Hepatocyte (in vitro differentiated cells): Measurements from ENCODE around the gene VEPH1. TPM values are rescaled to one million over a fixed set of nuclear protein-coding genes. Genes with fewer than 3 reads are reported as not detected.

Experiments used
- DNase-seq: peaks from one replicate; pipeline ENCODE4 v3.0.0-alpha.2; 2016; ENCODE audit warnings: low spot score
- H2AFZ ChIP-seq: fragments of 200-600 bp; sonication (generic); 2 replicates; pipeline ENCODE4 v1.6.0; 2016; ENCODE audit warnings: antibody characterized with exemption, mild to moderate bottlenecking
- H3K27ac ChIP-seq: fragments of 200-600 bp; sonication (generic); 2 replicates; pipeline ENCODE4 v1.5.1; 2016; ENCODE audit warnings: mild to moderate bottlenecking
- H3K27me3 ChIP-seq: fragments of 200-600 bp; sonication (generic); 2 replicates; pipeline ENCODE4 v1.6.1; 2016
- H3K36me3 ChIP-seq: fragments of 200-600 bp; sonication (generic); replicated peaks from 2 replicates; pipeline ENCODE4 v1.5.1; 2016; ENCODE audit warnings: low read depth; ENCODE audit not compliant: insufficient read depth
- H3K4me1 ChIP-seq: fragments of 200-600 bp; sonication (generic); 2 replicates; pipeline ENCODE4 v1.5.1; 2016; ENCODE audit warnings: mild to moderate bottlenecking, moderate library complexity; ENCODE audit not compliant: insufficient read depth
- H3K4me2 ChIP-seq: fragments of 200-600 bp; sonication (generic); 2 replicates; pipeline ENCODE4 v1.6.0; 2016
- H3K4me3 ChIP-seq: fragments of 200-600 bp; sonication (generic); 2 replicates; pipeline ENCODE4 v1.5.1; 2016; ENCODE audit warnings: mild to moderate bottlenecking
- H3K79me2 ChIP-seq: fragments of 200-600 bp; sonication (generic); 2 replicates; pipeline ENCODE4 v1.6.0; 2017; ENCODE audit warnings: mild to moderate bottlenecking
- H3K9me2 ChIP-seq: fragments of 200-600 bp; sonication (generic); replicated peaks from 2 replicates; pipeline ENCODE4 v1.6.0; 2017; ENCODE audit warnings: mild to moderate bottlenecking; ENCODE audit not compliant: insufficient read depth
- H3K9me3 ChIP-seq: fragments of 200-600 bp; sonication (generic); 2 replicates; pipeline ENCODE4 v1.5.1; 2016; ENCODE audit warnings: low read depth, mild to moderate bottlenecking
- H4K20me1 ChIP-seq: fragments of 200-600 bp; sonication (generic); 2 replicates; pipeline ENCODE4 v1.6.0; 2016; ENCODE audit warnings: mild to moderate bottlenecking; ENCODE audit not compliant: insufficient read depth, poor library complexity, severe bottlenecking
- EZH2 ChIP-seq: fragments of 200-600 bp; sonication (generic); IDR thresholded peaks from 2 replicates; pipeline ENCODE4 v1.6.1; 2016; ENCODE audit warnings: antibody characterized with exemption, mild to moderate bottlenecking, borderline replicate concordance
- EZH2phosphoT487 ChIP-seq: fragments of 200-600 bp; sonication (generic); IDR thresholded peaks from one replicate; pipeline ENCODE4 v1.6.1; 2018; ENCODE audit warnings: antibody characterized with exemption, mild to moderate bottlenecking, low read depth, moderate library complexity; ENCODE audit not compliant: unreplicated experiment, severe bottlenecking
- WGBS: methylation state at CpG from one replicate; pipeline ENCODE4 v1.1.6; 2016; ENCODE audit warnings: low lambda C conversion rate; ENCODE audit errors: missing lambda C conversion rate; 5-methylcytosine and 5-hydroxymethylcytosine counted together
- polyA plus RNA-seq: library from polyadenylated mRNA; unstranded; fragments of >200 nt; fragmentation: Nextera tagmentation; extraction: Ambion mirVana; gene quantifications from 2 replicates; pipeline ENCODE4 v1.2.1, GENCODE V29; 2016
- total RNA-seq: library from RNA; depleted of rRNA; stranded (reverse); fragments of >200 nt; gene quantifications from 2 replicates; pipeline ENCODE4 v1.2.3, GENCODE V29; 2014
- TF ChIP-seq, protein P1 (sequence below): fragments of 200-600 bp; sonication (generic); IDR thresholded peaks from 2 replicates; pipeline ENCODE4 v1.5.1; 2016; ENCODE audit warnings: antibody characterized with exemption, mild to moderate bottlenecking; ENCODE audit not compliant: poor library complexity

VEPH1 gene
- total and polyA plus RNA-seq, 2 experiments from 2014 or later: 2.5 to 4.7 TPM

DNA sequence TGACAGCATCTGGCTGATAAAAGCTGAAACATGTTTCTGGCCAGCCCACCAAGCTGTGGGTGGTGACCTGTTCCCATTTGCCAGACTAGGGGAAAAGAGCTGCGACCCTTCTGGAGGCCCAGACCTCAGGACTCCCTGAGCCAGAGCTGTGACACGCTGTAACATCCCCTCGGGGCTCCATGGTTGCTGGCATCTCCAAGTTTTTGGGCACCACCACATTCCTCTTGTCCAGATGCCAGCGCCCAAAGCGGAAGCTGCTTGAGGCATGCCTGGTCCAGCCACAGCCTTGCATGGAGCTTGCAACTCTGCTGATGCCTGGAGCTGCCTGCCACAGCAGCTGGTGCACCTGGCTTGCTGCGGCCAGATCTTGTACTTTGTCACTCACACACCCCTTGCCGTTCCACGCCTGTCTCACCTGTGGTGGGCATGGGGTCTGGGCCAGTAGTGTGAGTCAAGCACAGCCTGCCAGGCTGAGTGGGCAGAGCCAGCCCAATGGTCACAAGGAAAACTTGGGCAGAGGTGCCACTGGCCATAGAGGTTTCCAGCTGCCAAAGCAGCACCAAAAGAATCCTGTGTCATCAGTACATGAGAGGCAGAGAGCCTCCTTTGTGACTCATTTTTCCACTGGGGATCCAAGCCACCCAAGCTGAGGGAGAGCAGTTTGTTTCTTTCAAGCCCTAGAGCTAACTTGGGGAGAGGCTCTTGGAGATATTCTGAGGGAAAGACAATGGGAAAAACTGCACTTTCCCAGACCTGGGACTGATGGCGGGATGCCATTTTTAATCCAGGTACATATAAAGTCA lies 112.3 kb downstream of the VEPH1 start:
- no peaks in the 10 kb centered on the region for H3K4me1 ChIP-seq

DNA sequence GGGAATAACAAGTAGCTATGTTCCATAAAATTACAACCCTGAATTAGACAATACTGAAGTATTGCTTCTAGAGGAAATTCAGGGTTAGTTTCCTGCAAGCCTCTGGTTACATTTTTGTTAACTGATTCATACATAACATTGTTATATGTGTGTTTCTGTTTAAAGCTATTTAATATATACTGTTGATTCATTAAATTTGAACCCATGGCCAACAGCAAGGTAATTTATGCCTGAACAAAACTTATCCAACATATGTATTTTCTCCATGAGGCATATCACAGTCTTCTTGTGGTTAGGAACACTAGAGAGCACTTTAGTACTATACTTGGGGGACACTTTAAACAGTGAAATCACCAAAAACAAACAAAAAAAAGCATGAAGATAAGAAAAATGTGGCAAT lies 114.2 kb downstream of the VEPH1 start:
- Histone ChIP-seq H3K9me3 (no peaks in the 10 kb centered on the region), H3K4me2 (no peak overlapping the region), H2AFZ (no peak overlapping the region), H3K36me3 (no peaks in the 10 kb centered on the region), H3K4me3 (no peak overlapping the region), H3K27ac (no peak overlapping the region), H3K79me2 (no peaks in the 10 kb centered on the region), H3K9me2 (no peaks in the 10 kb centered on the region), H3K4me1 (no peaks in the 10 kb centered on the region), H4K20me1 (no peaks in the 10 kb centered on the region), H3K27me3 (no peaks in the 10 kb centered on the region)
- DNase-seq: no peak
- TF ChIP-seq, protein P1, sequence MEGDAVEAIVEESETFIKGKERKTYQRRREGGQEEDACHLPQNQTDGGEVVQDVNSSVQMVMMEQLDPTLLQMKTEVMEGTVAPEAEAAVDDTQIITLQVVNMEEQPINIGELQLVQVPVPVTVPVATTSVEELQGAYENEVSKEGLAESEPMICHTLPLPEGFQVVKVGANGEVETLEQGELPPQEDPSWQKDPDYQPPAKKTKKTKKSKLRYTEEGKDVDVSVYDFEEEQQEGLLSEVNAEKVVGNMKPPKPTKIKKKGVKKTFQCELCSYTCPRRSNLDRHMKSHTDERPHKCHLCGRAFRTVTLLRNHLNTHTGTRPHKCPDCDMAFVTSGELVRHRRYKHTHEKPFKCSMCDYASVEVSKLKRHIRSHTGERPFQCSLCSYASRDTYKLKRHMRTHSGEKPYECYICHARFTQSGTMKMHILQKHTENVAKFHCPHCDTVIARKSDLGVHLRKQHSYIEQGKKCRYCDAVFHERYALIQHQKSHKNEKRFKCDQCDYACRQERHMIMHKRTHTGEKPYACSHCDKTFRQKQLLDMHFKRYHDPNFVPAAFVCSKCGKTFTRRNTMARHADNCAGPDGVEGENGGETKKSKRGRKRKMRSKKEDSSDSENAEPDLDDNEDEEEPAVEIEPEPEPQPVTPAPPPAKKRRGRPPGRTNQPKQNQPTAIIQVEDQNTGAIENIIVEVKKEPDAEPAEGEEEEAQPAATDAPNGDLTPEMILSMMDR: no peak

More for the DNA sequence above, 112.3 kb downstream of the VEPH1 start:
- Histone ChIP-seq H3K9me3 (no peaks in the 10 kb centered on the region), H3K27me3 (no peaks in the 10 kb centered on the region), H3K4me3 (no peak overlapping the region), H3K36me3 (no peaks in the 10 kb centered on the region), H3K4me2 (no peak overlapping the region), H2AFZ (no peak overlapping the region), H3K79me2 (no peaks in the 10 kb centered on the region), H4K20me1 (no peaks in the 10 kb centered on the region), H3K27ac (no peak overlapping the region), H3K9me2 (no peaks in the 10 kb centered on the region)
- no peak for DNase-seq
- TF ChIP-seq EZH2phosphoT487 (no peak), EZH2 (no peak)
- TF ChIP-seq, protein P1: no peak
- WGBS: 96% methylated on average over 9 of the region's 9 CpGs

DNA sequence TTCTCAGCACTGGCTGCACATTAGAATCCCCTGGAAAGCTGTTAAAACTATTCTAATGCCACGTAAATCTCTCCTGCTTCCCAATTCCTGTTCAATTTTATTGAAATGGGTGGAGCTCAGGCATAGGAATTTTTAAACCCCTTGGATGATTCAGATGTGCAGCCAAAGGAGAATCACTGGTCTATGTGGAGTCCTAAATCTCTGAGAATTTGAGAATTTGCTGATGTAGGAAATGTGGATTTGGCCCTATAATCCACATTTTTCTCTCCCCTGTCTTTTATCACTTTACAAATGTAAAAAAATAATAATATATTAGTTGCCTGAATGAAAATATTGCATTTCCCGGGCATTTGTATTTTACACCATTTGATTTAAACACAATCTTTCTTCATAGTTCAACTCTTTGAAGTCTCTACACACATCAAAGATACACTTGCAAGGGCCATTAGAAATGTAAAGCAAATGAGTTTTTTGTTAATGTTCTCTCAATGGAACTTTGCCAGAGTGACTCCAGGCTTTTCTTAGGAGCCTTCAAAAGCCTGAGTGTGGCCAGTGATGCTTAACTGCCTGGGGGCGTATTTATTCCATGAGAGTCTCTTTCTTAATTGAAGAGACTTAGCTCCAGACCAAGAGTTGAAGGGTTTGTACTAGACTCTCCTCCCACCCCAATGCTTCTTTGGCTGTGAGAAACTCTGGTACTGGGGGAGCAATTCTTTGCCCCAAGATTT lies 115.3 kb downstream of the VEPH1 start:
- no peaks in the 10 kb centered on the region for H3K9me2 ChIP-seq
- no peaks in the 10 kb centered on the region for H3K79me2 ChIP-seq
- H3K4me2 ChIP-seq: no peak overlapping the region
- H3K4me3 ChIP-seq: no peak overlapping the region
- H3K4me1 ChIP-seq: no peaks in the 10 kb centered on the region
- H3K27ac ChIP-seq: no peak overlapping the region
- TF ChIP-seq, protein P1: no peak
- TF ChIP-seq EZH2phosphoT487 (no peak), EZH2 (no peak)
- H4K20me1 ChIP-seq: no peaks in the 10 kb centered on the region
- no peak for DNase-seq
- H3K9me3 ChIP-seq: no peaks in the 10 kb centered on the region
- H3K36me3 ChIP-seq: no peaks in the 10 kb centered on the region
- WGBS: 60% methylated on average over 3 of the region's 3 CpGs
- H2AFZ ChIP-seq: no peak overlapping the region
- no peaks in the 10 kb centered on the region for H3K27me3 ChIP-seq
